Measurements from ENCODE around the gene MXD3.
A peak's percentile ranks its signal among the peaks of the same experiment; 100 is the strongest.

The MXD3 gene

DNA sequence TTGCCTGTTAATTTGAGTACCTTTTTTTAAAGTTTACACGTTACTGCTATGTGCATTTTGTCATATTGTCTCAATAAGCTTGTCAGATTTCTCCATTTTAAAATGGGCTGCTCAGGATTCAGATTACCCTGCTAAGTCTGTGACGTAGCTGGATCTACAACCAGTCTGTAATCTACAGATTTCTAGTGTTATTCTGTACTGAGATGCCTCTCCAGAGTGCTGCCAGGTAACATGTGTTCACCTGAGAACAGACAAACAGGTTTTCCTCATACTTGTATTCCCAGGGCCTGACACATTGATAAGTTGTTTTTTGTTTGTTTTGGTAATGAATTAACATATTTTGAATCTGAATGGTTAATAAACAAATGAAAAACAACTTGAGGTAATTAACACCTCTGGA lies 23.5 kb downstream of the MXD3 start:
- H3K4me3 ChIP-seq (ENCODE audit: low read length), result no peak overlapping the region
- no peak for DNase-seq (ENCODE audit: low read depth)
- TF ChIP-seq, protein P1, sequence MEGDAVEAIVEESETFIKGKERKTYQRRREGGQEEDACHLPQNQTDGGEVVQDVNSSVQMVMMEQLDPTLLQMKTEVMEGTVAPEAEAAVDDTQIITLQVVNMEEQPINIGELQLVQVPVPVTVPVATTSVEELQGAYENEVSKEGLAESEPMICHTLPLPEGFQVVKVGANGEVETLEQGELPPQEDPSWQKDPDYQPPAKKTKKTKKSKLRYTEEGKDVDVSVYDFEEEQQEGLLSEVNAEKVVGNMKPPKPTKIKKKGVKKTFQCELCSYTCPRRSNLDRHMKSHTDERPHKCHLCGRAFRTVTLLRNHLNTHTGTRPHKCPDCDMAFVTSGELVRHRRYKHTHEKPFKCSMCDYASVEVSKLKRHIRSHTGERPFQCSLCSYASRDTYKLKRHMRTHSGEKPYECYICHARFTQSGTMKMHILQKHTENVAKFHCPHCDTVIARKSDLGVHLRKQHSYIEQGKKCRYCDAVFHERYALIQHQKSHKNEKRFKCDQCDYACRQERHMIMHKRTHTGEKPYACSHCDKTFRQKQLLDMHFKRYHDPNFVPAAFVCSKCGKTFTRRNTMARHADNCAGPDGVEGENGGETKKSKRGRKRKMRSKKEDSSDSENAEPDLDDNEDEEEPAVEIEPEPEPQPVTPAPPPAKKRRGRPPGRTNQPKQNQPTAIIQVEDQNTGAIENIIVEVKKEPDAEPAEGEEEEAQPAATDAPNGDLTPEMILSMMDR (IDR thresholded peaks at IDR 0.05; ENCODE audit: insufficient read depth, low read depth, low read length, missing control alignments), result no peak

DNA sequence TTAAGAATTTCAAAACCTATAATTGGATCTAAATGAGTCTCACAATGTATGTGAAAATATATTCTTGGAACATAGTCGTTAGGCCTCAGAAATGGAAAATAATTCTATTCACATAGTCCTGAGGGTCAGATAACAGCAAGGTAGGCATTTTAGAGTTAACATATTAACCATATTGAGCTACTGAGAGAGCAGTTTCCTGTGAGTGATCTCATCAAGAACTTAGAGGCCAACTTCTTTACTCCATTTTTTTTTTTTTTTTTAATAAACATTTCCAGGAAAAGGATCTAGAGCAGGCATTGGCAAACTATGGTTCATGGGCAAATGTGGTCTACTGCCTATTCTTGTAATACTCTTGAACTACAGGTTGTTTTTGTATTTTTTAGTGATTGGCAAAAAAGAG lies 34.8 kb downstream of the MXD3 start:
- DNase-seq (ENCODE audit: low read depth), result no peak
- TF ChIP-seq, protein P1 (IDR thresholded peaks at IDR 0.05; ENCODE audit: insufficient read depth, low read depth, low read length, missing control alignments), result no peak

DNA sequence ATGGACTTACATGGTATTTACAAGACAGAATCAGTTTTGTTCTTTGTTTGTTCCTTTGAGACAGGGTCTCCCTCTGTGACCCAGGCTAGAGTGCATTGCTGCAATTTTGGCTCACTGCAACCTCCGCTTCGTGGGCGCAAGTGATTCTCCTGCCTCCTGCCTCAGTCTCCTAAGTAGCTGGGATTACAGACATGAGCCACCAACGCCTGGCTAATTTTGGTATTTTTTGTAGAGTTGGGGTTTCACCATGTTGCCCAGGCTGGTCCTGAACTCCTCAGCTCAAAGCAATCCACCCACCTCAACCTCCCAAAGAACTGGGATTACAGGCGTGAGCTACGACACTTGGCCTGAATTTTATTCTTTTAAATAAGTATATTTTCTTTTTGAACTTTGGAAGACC lies 35.8 kb downstream of the MXD3 start:
- TF ChIP-seq, protein P1 (IDR thresholded peaks at IDR 0.05; ENCODE audit: insufficient read depth, low read depth, low read length, missing control alignments), result no peak
- DNase-seq (ENCODE audit: low read depth), result no peak
- no peak overlapping the region for H3K4me3 ChIP-seq (ENCODE audit: low read length)

More for the DNA sequence above, 34.8 kb downstream of the MXD3 start:
- H3K4me3 ChIP-seq (ENCODE audit: low read length), result no peak overlapping the region

DNA sequence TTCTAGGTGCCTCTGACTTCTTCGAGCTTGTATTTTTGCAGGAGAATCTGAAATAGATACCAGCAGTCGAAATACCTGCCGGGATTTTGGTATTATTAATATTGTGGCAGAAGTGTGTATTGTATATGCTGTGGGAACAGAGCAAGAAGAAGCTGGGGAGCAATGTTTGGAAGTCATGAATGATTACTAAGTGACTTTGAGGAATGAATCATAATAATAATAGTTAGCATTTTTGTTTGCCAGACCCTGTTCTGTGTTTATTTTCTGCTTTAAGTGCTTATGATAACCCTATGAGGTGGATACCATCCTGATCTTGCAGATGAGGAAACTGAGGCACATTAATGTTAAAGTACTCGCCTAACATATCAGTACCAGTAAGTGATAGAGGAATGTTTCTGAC lies 40.6 kb downstream of the MXD3 start:
- TF ChIP-seq, protein P1 (IDR thresholded peaks at IDR 0.05; ENCODE audit: insufficient read depth, low read depth, low read length, missing control alignments), result no peak
- no peak for DNase-seq (ENCODE audit: low read depth)
- no peak overlapping the region for H3K4me3 ChIP-seq (ENCODE audit: low read length)

DNA sequence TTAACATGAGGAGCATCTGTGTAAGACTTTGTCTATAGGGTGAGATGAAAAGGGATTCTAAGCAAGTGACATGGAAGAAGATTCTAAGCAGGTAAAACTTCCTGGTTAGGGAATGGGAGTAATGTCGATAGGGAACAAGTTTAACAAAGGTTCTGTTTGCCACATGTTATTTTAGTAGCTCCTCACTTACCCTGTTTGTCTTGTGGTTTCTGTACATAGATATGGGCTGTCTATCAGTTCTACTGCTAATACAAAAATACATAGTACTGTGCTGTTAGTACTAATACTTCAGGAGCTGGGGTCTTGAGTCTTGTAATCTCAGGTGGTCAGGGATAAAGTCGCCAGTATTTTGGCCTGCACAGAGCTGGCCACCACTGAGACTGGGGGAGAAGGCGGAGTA lies 41.0 kb downstream of the MXD3 start:
- no peak overlapping the region for H3K4me3 ChIP-seq (ENCODE audit: low read length)
- DNase-seq (ENCODE audit: low read depth), result no peak
- TF ChIP-seq, protein P1 (IDR thresholded peaks at IDR 0.05; ENCODE audit: insufficient read depth, low read depth, low read length, missing control alignments), result no peak

DNA sequence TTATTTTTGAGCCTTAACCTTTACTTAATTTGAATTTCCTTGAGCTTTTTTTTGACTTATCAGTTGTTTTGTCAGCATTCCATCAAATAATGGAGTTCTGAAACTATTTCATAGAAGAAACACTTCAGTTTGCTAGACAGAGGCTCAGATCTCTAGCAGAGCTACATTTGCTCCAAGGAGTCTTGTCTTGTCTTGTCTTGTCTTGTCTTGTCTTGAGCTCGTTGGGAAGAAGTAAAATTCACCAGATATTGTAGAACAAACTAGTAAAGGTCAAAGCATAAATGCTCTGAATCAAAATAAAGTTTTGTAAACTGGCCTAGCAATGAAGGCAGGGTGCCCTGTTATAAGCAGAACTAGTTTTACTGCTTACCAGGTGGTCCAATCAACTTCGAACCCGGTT lies 41.7 kb downstream of the MXD3 start:
- H3K4me3 ChIP-seq (ENCODE audit: low read length), result no peak overlapping the region
- TF ChIP-seq, protein P1 (IDR thresholded peaks at IDR 0.05; ENCODE audit: insufficient read depth, low read depth, low read length, missing control alignments), result no peak
- peak; percentile 82 for DNase-seq (ENCODE audit: low read depth)

DNA sequence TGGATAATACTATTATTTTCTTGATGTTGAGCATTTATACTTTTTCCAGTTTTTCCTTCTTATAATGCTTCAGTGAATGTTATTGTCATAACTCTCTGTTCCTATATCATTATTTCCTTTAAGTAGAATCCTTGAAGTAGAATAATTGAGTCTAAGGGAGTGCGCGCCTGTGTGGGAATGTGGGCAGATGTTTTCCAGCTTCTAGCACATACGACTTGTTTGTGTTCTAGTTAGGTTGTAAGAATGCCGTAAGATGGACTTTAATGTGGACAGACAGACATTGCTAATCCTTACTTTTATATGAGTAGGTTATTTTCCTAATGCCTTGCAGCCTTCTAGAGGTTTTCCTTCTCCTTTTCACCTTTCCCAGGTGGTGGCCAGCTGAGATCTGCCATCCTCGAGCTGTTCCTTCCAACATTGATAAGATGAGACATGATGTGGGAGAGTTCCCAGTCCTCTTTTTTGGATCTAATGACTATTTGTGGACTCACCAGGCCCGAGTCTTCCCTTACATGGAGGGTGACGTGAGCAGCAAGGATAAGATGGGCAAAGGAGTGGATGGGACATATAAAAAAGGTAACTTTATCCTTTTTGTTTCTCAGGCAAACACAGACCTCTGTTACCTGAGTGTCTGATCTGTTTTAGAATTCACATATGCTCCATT lies 42.3 kb downstream of the MXD3 start:
- TF ChIP-seq, protein P1 (IDR thresholded peaks at IDR 0.05; ENCODE audit: insufficient read depth, low read depth, low read length, missing control alignments), result no peak

More for the DNA sequence above, 42.3 kb downstream of the MXD3 start:
- no peak overlapping the region for H3K4me3 ChIP-seq (ENCODE audit: low read length)
- DNase-seq (ENCODE audit: low read depth), result no peak

All from epithelial cell of esophagus (primary cell).